A549 treated with AZD9567 at 1 μM for 4 hours (cell line): Measurements from ENCODE around the gene CCDC34. TPM values are rescaled to one million over a fixed set of nuclear protein-coding genes. Genes with fewer than 3 reads are reported as not detected.

ENCODE experiments used
- total RNA-seq: library from RNA; stranded (reverse); fragments of 200-300 nt; extraction: Qiagen RNA extraction; gene quantifications from 5 replicates; pipeline ENCODE4 v1.2.3, GENCODE V29; 2022; ENCODE audit not compliant: insufficient read depth

CCDC34 gene
- total RNA-seq, result 23.5 to 36.7 TPM (median 24.0 TPM) in 5 replicates

GRCh38 chr11:27362749-27363575 is at the start of gene CCDC34:
Gene CCDC34 (minus strand): TSS chr11:27363215. CDS start chr11:27363194, 21 bp downstream.

Other genes with a start within 250 kb of the CCDC34 start
- gene LGR4, start 109.6 kb upstream of the CCDC34 start, total RNA-seq, result 25.3 to 35.0 TPM (median 31.7 TPM) in 5 replicates
- 5.7 to 10.8 TPM (median 7.1 TPM) in 5 replicates for gene LIN7C, start 143.6 kb upstream of the CCDC34 start, total RNA-seq